PC-3 (cell line): Measurements from ENCODE around the gene CEP192.

Experiments used
- CTCF ChIP-seq: fragments of 300-600 bp; sonication (generic); conservative IDR thresholded peaks from 2 replicates; pipeline ENCODE4 v1.5.1; 2017; ENCODE audit warnings: antibody characterized with exemption, low read depth, mild to moderate bottlenecking, low read length
- EZH2 ChIP-seq: fragments of 300-600 bp; sonication (generic); IDR thresholded peaks from one replicate; pipeline ENCODE4 v1.6.1; 2017; ENCODE audit warnings: antibody characterized with exemption, mild to moderate bottlenecking, low read length; ENCODE audit not compliant: unreplicated experiment

GRCh38 chr18:13067966-13068365 is 76.8 kb downstream of the CEP192 start:
- TF ChIP-seq CTCF = no peak
- no peak for TF ChIP-seq EZH2
